WTC11 (cell line): Measurements from ENCODE around the gene SVOP. TPM values are rescaled to one million over a fixed set of nuclear protein-coding genes. Genes with fewer than 3 reads are reported as not detected.

Source experiments
- ATAC-seq: fragments of 200-7000 bp; cut with Tn5 transposase; 2 replicates; pipeline ENCODE4 v1.10.0; 2021; ENCODE audit warnings: mild to moderate bottlenecking, moderate library complexity
- CTCF ChIA-PET: fragments of 300-600 bp; sonication (Branson Sonifier 250); formaldehyde crosslinking; loops from one replicate; lab custom pipeline; 2021; ENCODE audit warnings: antibody characterized with exemption; lab: Charles Lee
- POLR2A ChIA-PET: fragments of 350-600 bp; sonication (Branson Sonifier 250); formaldehyde crosslinking; loops from one replicate; lab custom pipeline; 2021; ENCODE audit warnings: antibody characterized with exemption; lab: Charles Lee
- DNase-seq: peaks from one replicate; pipeline ENCODE4 v3.0.0; 2021; ENCODE audit warnings: low spot score
- H3K27ac Mint-ChIP-seq: 2 replicates; pipeline ENCODE4 v1.8.0; 2021; ENCODE audit warnings: mixed read lengths
- H3K27me3 Mint-ChIP-seq: 2 replicates; pipeline ENCODE4 v1.8.0; 2021; ENCODE audit warnings: low read depth, mild to moderate bottlenecking, moderate library complexity, mixed read lengths
- H3K36me3 Mint-ChIP-seq: 2 replicates; pipeline ENCODE4 v1.8.0; 2021; ENCODE audit warnings: mixed read lengths
- H3K4me1 Mint-ChIP-seq: 2 replicates; pipeline ENCODE4 v1.8.0; 2022; ENCODE audit warnings: mixed read lengths
- H3K4me3 Mint-ChIP-seq: 2 replicates; pipeline ENCODE4 v1.8.0; 2021; ENCODE audit warnings: mild to moderate bottlenecking, moderate library complexity, mixed read lengths
- H3K9me3 Mint-ChIP-seq: 2 replicates; pipeline ENCODE4 v1.8.0; 2021; ENCODE audit warnings: mixed read lengths
- CREB1 ChIP-seq: sonication (generic); formaldehyde crosslinking; IDR thresholded peaks from 2 replicates; pipeline ENCODE4 v1.8.0; 2023; ENCODE audit warnings: mild to moderate bottlenecking, missing genetic modification reagents
- CREM ChIP-seq: sonication (generic); formaldehyde crosslinking; IDR thresholded peaks from 2 replicates; pipeline ENCODE4 v1.8.1; 2022; ENCODE audit warnings: mild to moderate bottlenecking, missing genetic modification reagents, moderate library complexity
- ESRRA ChIP-seq: sonication (generic); formaldehyde crosslinking; IDR thresholded peaks from 2 replicates; pipeline ENCODE4 v1.8.1; 2022; ENCODE audit warnings: mild to moderate bottlenecking, missing genetic modification reagents, borderline replicate concordance
- ETV6 ChIP-seq: sonication (generic); formaldehyde crosslinking; IDR thresholded peaks from 2 replicates; pipeline ENCODE4 v1.8.1; 2022; ENCODE audit warnings: mild to moderate bottlenecking, missing genetic modification reagents
- FOXJ3 ChIP-seq: sonication (generic); formaldehyde crosslinking; IDR thresholded peaks from 2 replicates; pipeline ENCODE4 v1.9.0; 2021; ENCODE audit warnings: missing genetic modification reagents, mild to moderate bottlenecking, borderline replicate concordance
- GRHL2 ChIP-seq: fragments of 250-450 bp; sonication (Bioruptor Pico); IDR thresholded peaks from 2 replicates; pipeline ENCODE4 v1.8.0; 2022; ENCODE audit warnings: mild to moderate bottlenecking, moderate library complexity; ENCODE audit not compliant: insufficient replicate concordance, severe bottlenecking
- JAZF1 ChIP-seq: fragments of 250-450 bp; sonication (Bioruptor Pico); IDR thresholded peaks from 2 replicates; pipeline ENCODE4 v1.9.0; 2021; ENCODE audit warnings: moderate library complexity, mild to moderate bottlenecking, inconsistent platforms
- JUN ChIP-seq: sonication (generic); formaldehyde crosslinking; IDR thresholded peaks from 2 replicates; pipeline ENCODE4 v1.8.0; 2023; ENCODE audit warnings: mild to moderate bottlenecking, missing genetic modification reagents
- KAT7 ChIP-seq: sonication (generic); formaldehyde crosslinking; IDR thresholded peaks from 2 replicates; pipeline ENCODE4 v1.8.1; 2023; ENCODE audit warnings: missing genetic modification reagents, mild to moderate bottlenecking, borderline replicate concordance
- NFATC4 ChIP-seq: fragments of 250-450 bp; sonication (Bioruptor Pico); IDR thresholded peaks from 2 replicates; pipeline ENCODE4 v1.9.0; 2021; ENCODE audit warnings: mild to moderate bottlenecking
- NFYB ChIP-seq: sonication (generic); formaldehyde crosslinking; conservative IDR thresholded peaks from 2 replicates; pipeline ENCODE4 v1.8.0; 2022; ENCODE audit warnings: low read depth, missing genetic modification reagents
- PRRX2 ChIP-seq: fragments of 250-450 bp; sonication (Bioruptor Pico); IDR thresholded peaks from 2 replicates; pipeline ENCODE4 v1.8.0; 2021; ENCODE audit warnings: mild to moderate bottlenecking
- SMAD4 ChIP-seq: sonication (generic); formaldehyde crosslinking; IDR thresholded peaks from 2 replicates; pipeline ENCODE4 v1.8.0; 2022; ENCODE audit warnings: mild to moderate bottlenecking, missing genetic modification reagents
- TCF7 ChIP-seq: sonication (generic); formaldehyde crosslinking; IDR thresholded peaks from 2 replicates; pipeline ENCODE4 v1.8.0; 2022; ENCODE audit warnings: mild to moderate bottlenecking, low read depth, missing genetic modification reagents, moderate library complexity
- TEAD4 ChIP-seq: sonication (generic); formaldehyde crosslinking; IDR thresholded peaks from 2 replicates; pipeline ENCODE4 v1.8.0; 2022; ENCODE audit warnings: mild to moderate bottlenecking, missing genetic modification reagents
- ZNF425 ChIP-seq: fragments of 250-450 bp; sonication (Bioruptor Pico); conservative IDR thresholded peaks from 2 replicates; pipeline ENCODE4 v1.9.0; 2021; ENCODE audit warnings: mild to moderate bottlenecking
- total RNA-seq: library from RNA; stranded (reverse); gene quantifications from 3 replicates; pipeline ENCODE4 v1.2.3, GENCODE V29; 2021
- TF ChIP-seq, protein P1 (sequence below): sonication (generic); formaldehyde crosslinking; IDR thresholded peaks from 2 replicates; pipeline ENCODE4 v1.8.0; 2023; ENCODE audit warnings: missing genetic modification reagents, mild to moderate bottlenecking, borderline replicate concordance
- TF ChIP-seq, protein P2 (sequence below): sonication (generic); formaldehyde crosslinking; IDR thresholded peaks from 2 replicates; pipeline ENCODE4 v1.8.0; 2022; ENCODE audit warnings: mild to moderate bottlenecking, missing genetic modification reagents
- TF ChIP-seq, protein P3 (sequence below): sonication (generic); formaldehyde crosslinking; IDR thresholded peaks from 2 replicates; pipeline ENCODE4 v1.8.0; 2022; ENCODE audit warnings: mild to moderate bottlenecking, missing genetic modification reagents
- TF ChIP-seq, protein P4 (sequence below): sonication (generic); formaldehyde crosslinking; IDR thresholded peaks from 2 replicates; pipeline ENCODE4 v1.8.1; 2023; ENCODE audit warnings: mild to moderate bottlenecking, moderate library complexity, missing genetic modification reagents

Gene SVOP
- total RNA-seq, 1 experiment from 2014 or later = 0.04 TPM

DNA sequence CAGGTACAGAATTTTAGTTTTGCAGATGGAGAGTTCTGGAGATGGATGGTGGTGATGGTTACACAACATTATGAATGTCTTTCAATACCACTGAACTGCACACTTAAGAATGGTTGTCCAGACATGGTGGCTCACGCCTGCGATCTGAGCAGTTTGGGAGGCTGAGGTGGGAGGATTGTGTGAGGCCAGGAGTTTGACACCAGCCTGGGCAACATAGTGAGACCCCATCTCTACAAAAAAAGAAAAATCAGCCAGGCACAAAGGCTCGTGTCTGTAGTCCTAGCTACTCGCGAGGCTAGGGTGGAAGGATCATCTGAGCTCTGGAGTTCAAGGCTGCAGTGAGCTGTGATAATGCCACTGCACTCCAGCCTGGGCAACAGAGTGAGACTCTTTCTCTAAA lies 23.4 kb upstream of the SVOP start (continued):
- TF ChIP-seq, protein P1, sequence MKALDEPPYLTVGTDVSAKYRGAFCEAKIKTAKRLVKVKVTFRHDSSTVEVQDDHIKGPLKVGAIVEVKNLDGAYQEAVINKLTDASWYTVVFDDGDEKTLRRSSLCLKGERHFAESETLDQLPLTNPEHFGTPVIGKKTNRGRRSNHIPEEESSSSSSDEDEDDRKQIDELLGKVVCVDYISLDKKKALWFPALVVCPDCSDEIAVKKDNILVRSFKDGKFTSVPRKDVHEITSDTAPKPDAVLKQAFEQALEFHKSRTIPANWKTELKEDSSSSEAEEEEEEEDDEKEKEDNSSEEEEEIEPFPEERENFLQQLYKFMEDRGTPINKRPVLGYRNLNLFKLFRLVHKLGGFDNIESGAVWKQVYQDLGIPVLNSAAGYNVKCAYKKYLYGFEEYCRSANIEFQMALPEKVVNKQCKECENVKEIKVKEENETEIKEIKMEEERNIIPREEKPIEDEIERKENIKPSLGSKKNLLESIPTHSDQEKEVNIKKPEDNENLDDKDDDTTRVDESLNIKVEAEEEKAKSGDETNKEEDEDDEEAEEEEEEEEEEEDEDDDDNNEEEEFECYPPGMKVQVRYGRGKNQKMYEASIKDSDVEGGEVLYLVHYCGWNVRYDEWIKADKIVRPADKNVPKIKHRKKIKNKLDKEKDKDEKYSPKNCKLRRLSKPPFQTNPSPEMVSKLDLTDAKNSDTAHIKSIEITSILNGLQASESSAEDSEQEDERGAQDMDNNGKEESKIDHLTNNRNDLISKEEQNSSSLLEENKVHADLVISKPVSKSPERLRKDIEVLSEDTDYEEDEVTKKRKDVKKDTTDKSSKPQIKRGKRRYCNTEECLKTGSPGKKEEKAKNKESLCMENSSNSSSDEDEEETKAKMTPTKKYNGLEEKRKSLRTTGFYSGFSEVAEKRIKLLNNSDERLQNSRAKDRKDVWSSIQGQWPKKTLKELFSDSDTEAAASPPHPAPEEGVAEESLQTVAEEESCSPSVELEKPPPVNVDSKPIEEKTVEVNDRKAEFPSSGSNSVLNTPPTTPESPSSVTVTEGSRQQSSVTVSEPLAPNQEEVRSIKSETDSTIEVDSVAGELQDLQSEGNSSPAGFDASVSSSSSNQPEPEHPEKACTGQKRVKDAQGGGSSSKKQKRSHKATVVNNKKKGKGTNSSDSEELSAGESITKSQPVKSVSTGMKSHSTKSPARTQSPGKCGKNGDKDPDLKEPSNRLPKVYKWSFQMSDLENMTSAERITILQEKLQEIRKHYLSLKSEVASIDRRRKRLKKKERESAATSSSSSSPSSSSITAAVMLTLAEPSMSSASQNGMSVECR (CRISPR knock-in tag) = no peak
- no peak for TF ChIP-seq FOXJ3
- TF ChIP-seq CREM (CRISPR knock-in tag) = no peak
- no peak for TF ChIP-seq TCF7 (CRISPR knock-in tag)
- TF ChIP-seq, protein P2, sequence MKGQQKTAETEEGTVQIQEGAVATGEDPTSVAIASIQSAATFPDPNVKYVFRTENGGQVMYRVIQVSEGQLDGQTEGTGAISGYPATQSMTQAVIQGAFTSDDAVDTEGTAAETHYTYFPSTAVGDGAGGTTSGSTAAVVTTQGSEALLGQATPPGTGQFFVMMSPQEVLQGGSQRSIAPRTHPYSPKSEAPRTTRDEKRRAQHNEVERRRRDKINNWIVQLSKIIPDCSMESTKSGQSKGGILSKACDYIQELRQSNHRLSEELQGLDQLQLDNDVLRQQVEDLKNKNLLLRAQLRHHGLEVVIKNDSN = no peak
- no peak for TF ChIP-seq JUN (CRISPR knock-in tag)
- TF ChIP-seq JAZF1 (CRISPR knock-in tag) = no peak
- TF ChIP-seq, protein P3, sequence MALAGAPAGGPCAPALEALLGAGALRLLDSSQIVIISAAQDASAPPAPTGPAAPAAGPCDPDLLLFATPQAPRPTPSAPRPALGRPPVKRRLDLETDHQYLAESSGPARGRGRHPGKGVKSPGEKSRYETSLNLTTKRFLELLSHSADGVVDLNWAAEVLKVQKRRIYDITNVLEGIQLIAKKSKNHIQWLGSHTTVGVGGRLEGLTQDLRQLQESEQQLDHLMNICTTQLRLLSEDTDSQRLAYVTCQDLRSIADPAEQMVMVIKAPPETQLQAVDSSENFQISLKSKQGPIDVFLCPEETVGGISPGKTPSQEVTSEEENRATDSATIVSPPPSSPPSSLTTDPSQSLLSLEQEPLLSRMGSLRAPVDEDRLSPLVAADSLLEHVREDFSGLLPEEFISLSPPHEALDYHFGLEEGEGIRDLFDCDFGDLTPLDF (CRISPR knock-in tag) = no peak

- H3K9me3 Mint-ChIP-seq = peaks cover 26% of the 10 kb centered on the region
These were observed 16.1 kb upstream of the SVOP start for GRCh38 chr12:109036975-109037374.

More at GRCh38 chr12:109036975-109037374, 16.1 kb upstream of the SVOP start:
- no peak overlapping the region for H3K4me3 Mint-ChIP-seq
- peaks cover 8% of the 10 kb centered on the region for H3K4me1 Mint-ChIP-seq
- ATAC-seq (no peak), DNase-seq (no peak)
- no peak overlapping the region for H3K27ac Mint-ChIP-seq
- POLR2A ChIA-PET = no interaction called here
- TF ChIP-seq CREB1 (no peak), PRRX2 (CRISPR knock-in tag) (no peak), CREM (CRISPR knock-in tag) (no peak), ESRRA (CRISPR knock-in tag) (no peak), GRHL2 (CRISPR knock-in tag) (no peak), TEAD4 (CRISPR knock-in tag) (no peak), ETV6 (CRISPR knock-in tag) (no peak), KAT7 (CRISPR knock-in tag) (no peak), SMAD4 (CRISPR knock-in tag) (no peak), ZNF425 (CRISPR knock-in tag) (no peak), NFATC4 (no peak), NFYB (CRISPR knock-in tag) (no peak)
- TF ChIP-seq, protein P3 (CRISPR knock-in tag) = no peak
- TF ChIP-seq, protein P4, sequence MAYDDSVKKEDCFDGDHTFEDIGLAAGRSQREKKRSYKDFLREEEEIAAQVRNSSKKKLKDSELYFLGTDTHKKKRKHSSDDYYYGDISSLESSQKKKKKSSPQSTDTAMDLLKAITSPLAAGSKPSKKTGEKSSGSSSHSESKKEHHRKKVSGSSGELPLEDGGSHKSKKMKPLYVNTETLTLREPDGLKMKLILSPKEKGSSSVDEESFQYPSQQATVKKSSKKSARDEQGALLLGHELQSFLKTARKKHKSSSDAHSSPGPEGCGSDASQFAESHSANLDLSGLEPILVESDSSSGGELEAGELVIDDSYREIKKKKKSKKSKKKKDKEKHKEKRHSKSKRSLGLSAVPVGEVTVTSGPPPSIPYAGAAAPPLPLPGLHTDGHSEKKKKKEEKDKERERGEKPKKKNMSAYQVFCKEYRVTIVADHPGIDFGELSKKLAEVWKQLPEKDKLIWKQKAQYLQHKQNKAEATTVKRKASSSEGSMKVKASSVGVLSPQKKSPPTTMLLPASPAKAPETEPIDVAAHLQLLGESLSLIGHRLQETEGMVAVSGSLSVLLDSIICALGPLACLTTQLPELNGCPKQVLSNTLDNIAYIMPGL (CRISPR knock-in tag) = no peak
- TF ChIP-seq, all 79 proteins: peak for 0
- CTCF ChIA-PET = no interaction called here
- peaks cover 4% of the 10 kb centered on the region for H3K27me3 Mint-ChIP-seq
- H3K36me3 Mint-ChIP-seq = no peaks in the 10 kb centered on the region
